Measurements from ENCODE around the gene KRTAP10-2.

KRTAP10-2 gene

DNA sequence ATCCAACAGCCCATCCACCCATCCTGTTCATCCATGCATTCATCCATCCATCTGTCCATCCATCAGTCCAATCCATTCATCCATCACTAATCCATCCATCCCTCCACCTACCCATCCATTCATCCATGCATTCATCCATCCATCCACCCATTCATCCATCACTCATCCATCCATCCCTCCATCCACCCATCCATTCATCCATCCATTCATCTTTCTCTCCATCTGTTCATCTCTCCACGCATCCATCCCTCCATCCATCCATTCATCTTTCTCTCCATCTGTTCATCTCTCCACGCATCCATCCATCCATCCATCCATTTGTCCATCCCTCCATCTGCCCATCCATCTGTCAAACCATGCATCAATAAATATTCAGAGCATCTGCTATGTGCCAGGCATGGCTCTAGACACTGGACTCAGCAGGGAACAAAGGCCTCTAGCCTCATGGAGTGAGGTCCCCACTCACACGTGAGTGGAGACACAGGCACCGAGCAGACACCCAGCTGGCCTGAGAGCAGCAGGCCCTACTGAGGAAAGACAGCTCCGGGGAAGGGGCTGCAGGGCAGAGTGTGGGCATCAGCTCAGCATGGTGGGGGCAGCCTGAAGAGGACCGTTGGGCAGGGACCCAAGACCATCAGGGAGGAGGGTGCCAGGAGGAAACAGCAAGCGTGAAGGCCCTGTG lies 20.9 kb downstream of the KRTAP10-2 start:
- Histone ChIP-seq H3K79me2 (no peaks in the 10 kb centered on the region), H3K4me1 (no peaks in the 10 kb centered on the region), H3K9me3 (ENCODE audit: control insufficient read depth, low read length) (no peaks in the 10 kb centered on the region), H3K36me3 (ENCODE audit: control insufficient read depth, insufficient read depth, low read length) (no peaks in the 10 kb centered on the region), H3K4me2 (ENCODE audit: low read length) (no peak overlapping the region), H3K27ac (no peak overlapping the region), H2AFZ (no peak overlapping the region), H3K27me3 (ENCODE audit: control insufficient read depth, insufficient read depth, low read length) (no peaks in the 10 kb centered on the region), H3K4me3 (ENCODE audit: low read depth, low read length) (no peak overlapping the region), H3K9ac (no peak overlapping the region)
- TF ChIP-seq, protein P1, sequence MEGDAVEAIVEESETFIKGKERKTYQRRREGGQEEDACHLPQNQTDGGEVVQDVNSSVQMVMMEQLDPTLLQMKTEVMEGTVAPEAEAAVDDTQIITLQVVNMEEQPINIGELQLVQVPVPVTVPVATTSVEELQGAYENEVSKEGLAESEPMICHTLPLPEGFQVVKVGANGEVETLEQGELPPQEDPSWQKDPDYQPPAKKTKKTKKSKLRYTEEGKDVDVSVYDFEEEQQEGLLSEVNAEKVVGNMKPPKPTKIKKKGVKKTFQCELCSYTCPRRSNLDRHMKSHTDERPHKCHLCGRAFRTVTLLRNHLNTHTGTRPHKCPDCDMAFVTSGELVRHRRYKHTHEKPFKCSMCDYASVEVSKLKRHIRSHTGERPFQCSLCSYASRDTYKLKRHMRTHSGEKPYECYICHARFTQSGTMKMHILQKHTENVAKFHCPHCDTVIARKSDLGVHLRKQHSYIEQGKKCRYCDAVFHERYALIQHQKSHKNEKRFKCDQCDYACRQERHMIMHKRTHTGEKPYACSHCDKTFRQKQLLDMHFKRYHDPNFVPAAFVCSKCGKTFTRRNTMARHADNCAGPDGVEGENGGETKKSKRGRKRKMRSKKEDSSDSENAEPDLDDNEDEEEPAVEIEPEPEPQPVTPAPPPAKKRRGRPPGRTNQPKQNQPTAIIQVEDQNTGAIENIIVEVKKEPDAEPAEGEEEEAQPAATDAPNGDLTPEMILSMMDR (IDR thresholded peaks at IDR 0.05): no peak

DNA sequence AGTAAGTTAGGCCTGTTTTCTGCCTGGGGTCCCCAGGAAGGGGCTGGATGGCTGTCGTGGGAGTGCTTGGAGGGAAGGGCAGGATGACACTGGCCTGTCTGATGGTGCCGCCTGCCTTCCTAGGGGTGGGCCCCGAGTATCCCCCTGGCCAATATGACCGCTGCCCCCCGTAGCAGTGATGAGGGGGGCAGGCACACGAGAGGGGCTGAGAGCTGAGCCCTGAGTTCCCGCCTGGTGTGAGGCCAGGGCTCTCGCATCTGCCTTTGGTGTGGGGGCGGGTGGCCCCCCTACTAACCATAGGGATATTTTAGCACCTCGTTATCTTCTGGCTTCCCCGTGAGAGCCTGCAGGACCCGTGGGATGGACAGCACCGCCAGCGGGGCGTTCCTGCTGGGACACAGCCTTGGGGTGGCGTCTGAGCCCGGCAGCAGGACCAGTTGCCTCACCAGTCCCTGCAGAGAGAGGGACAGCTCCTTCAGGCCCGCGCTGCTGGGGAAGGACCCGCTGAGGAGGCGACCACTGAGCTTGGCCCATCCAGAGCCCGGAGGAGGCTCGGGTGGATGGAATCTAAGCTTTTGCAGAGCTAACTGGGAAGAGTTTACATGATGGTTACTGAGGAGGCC lies 21.7 kb downstream of the KRTAP10-2 start:
- Histone ChIP-seq H3K79me2 (no peaks in the 10 kb centered on the region), H3K4me3 (ENCODE audit: low read depth, low read length) (no peak overlapping the region), H2AFZ (no peak overlapping the region), H3K36me3 (ENCODE audit: control insufficient read depth, insufficient read depth, low read length) (no peaks in the 10 kb centered on the region), H3K4me1 (no peaks in the 10 kb centered on the region), H3K9me3 (ENCODE audit: control insufficient read depth, low read length) (no peaks in the 10 kb centered on the region), H3K27me3 (ENCODE audit: control insufficient read depth, insufficient read depth, low read length) (no peaks in the 10 kb centered on the region), H3K27ac (no peak overlapping the region), H3K9ac (no peak overlapping the region), H3K4me2 (ENCODE audit: low read length) (no peak overlapping the region)
- TF ChIP-seq, protein P1 (IDR thresholded peaks at IDR 0.05): no peak

DNA sequence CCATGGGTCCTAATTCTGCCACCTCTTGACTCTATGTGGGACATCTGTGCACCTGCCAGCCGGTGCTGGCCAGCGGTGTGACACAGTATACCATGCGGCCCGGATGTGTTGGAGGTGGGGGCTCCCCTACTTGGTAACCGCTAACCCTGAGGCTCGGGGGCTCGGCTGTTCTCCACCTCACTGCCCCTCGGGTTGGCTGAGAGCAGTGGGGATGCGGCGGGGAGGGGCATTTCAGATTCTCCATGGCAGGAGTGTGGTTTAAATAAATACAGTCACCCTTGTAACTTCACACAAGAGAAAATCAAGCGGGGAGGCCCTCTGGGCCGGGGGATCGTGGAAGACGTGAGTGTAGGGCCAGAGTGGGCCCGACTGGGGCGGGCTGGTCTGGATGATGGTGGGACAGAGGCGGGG lies 22.3 kb downstream of the KRTAP10-2 start:
- no peaks in the 10 kb centered on the region for H3K4me1 ChIP-seq
- no peaks in the 10 kb centered on the region for H3K36me3 ChIP-seq (ENCODE audit: control insufficient read depth, insufficient read depth, low read length)
- H3K27me3 ChIP-seq (ENCODE audit: control insufficient read depth, insufficient read depth, low read length): no peaks in the 10 kb centered on the region
- H3K4me3 ChIP-seq (ENCODE audit: low read depth, low read length): no peak overlapping the region
- H3K27ac ChIP-seq: no peak overlapping the region
- TF ChIP-seq, protein P1 (IDR thresholded peaks at IDR 0.05): no peak
- no peaks in the 10 kb centered on the region for H3K79me2 ChIP-seq
- H3K9me3 ChIP-seq (ENCODE audit: control insufficient read depth, low read length): no peaks in the 10 kb centered on the region
- H3K4me2 ChIP-seq (ENCODE audit: low read length): no peak overlapping the region
- no peak overlapping the region for H3K9ac ChIP-seq
- H2AFZ ChIP-seq: no peak overlapping the region

DNA sequence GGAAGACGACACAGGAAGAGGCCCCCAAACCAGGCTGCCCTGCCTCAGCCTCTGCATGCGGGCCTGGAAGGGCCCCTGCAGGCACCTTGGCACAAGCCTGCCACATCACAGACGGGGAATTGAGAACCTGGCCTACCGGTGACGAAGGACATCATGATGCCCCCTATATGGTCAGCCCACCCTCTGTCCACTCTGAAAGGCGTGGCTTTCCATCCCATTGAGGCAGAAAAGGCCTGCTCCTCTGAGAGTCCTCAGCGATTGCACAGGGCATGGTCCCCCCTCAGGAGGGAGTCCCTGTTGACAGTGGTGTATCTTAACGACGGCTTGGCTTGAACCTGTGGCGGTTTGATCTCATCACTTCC lies 22.7 kb downstream of the KRTAP10-2 start:
- no peak overlapping the region for H3K9ac ChIP-seq
- H3K27ac ChIP-seq: no peak overlapping the region
- no peaks in the 10 kb centered on the region for H3K79me2 ChIP-seq
- H3K4me2 ChIP-seq (ENCODE audit: low read length): no peak overlapping the region
- H3K27me3 ChIP-seq (ENCODE audit: control insufficient read depth, insufficient read depth, low read length): no peaks in the 10 kb centered on the region
- no peak overlapping the region for H2AFZ ChIP-seq
- H3K4me3 ChIP-seq (ENCODE audit: low read depth, low read length): no peak overlapping the region
- no peaks in the 10 kb centered on the region for H3K4me1 ChIP-seq
- no peaks in the 10 kb centered on the region for H3K36me3 ChIP-seq (ENCODE audit: control insufficient read depth, insufficient read depth, low read length)
- H3K9me3 ChIP-seq (ENCODE audit: control insufficient read depth, low read length): no peaks in the 10 kb centered on the region
- TF ChIP-seq, protein P1 (IDR thresholded peaks at IDR 0.05): no peak

All from parathyroid adenoma (tissue), 2 donors.